NT2/D1 (cell line): ENCODE data around the gene RPTOR.

ENCODE experiments used
- DNase-seq: peaks from one replicate; pipeline ENCODE4 v3.0.0-alpha.2; 2011; ENCODE audit warnings: low read depth, low spot score
- H3K27me3 ChIP-seq: 2 replicates; pipeline ENCODE4 v1.6.0; 2011; ENCODE audit warnings: mild to moderate bottlenecking; ENCODE audit not compliant: insufficient read length, insufficient read depth
- H3K36me3 ChIP-seq: 2 replicates; pipeline ENCODE4 v1.6.1; 2011; ENCODE audit warnings: mild to moderate bottlenecking, low read length, mixed read lengths; ENCODE audit not compliant: insufficient read depth, insufficient read length
- H3K4me1 ChIP-seq: 2 replicates; pipeline ENCODE4 v1.5.1; 2011; ENCODE audit not compliant: insufficient read depth, insufficient read length
- H3K4me3 ChIP-seq: 2 replicates; pipeline ENCODE4 v1.5.1; 2011; ENCODE audit warnings: low read depth; ENCODE audit not compliant: insufficient read length
- H3K9ac ChIP-seq: 2 replicates; pipeline ENCODE4 v1.6.0; 2011; ENCODE audit warnings: low read depth; ENCODE audit not compliant: insufficient read length
- H3K9me3 ChIP-seq: 2 replicates; pipeline ENCODE4 v1.5.1; 2011; ENCODE audit warnings: mild to moderate bottlenecking, low read length; ENCODE audit not compliant: insufficient read depth
- SUZ12 ChIP-seq: IDR thresholded peaks from 2 replicates; pipeline ENCODE4 v1.6.1; 2011; ENCODE audit not compliant: insufficient read length, insufficient read depth; ENCODE audit errors: extremely low read depth
- YY1 ChIP-seq: IDR thresholded peaks from 2 replicates; pipeline ENCODE4 v1.6.1; 2011; ENCODE audit not compliant: insufficient read length, insufficient read depth
- ZNF274 ChIP-seq: IDR thresholded peaks from 2 replicates; pipeline ENCODE4 v1.6.1; 2011; ENCODE audit warnings: mild to moderate bottlenecking, low read depth, low read length

The RPTOR gene

GRCh38 chr17:80877729-80878303, 333.2 kb downstream of the RPTOR start:
- Histone ChIP-seq H3K27me3 (no peaks in the 10 kb centered on the region), H3K9me3 (no peaks in the 10 kb centered on the region), H3K4me3 (no peak overlapping the region), H3K4me1 (peaks cover 20% of the 10 kb centered on the region), H3K36me3 (peaks cover 20% of the 10 kb centered on the region), H3K9ac (no peak overlapping the region)
- TF ChIP-seq SUZ12, result no peak
- TF ChIP-seq YY1, result no peak
- TF ChIP-seq ZNF274, result no peak
- no peak for DNase-seq

- H3K9ac ChIP-seq, result no peak overlapping the region
- no peaks in the 10 kb centered on the region for H3K9me3 ChIP-seq
- TF ChIP-seq SUZ12 (no peak), YY1 (no peak), ZNF274 (no peak)
- no peak overlapping the region for H3K4me3 ChIP-seq
- H3K36me3 ChIP-seq, result peaks cover 32% of the 10 kb centered on the region
- peaks cover 19% of the 10 kb centered on the region for H3K4me1 ChIP-seq
- DNase-seq, result no peak
- H3K27me3 ChIP-seq, result no peaks in the 10 kb centered on the region
These were observed 334.5 kb downstream of the RPTOR start for GRCh38 chr17:80878876-80879722.

GRCh38 chr17:80879723-80880647, 335.3 kb downstream of the RPTOR start:
- Histone ChIP-seq H3K27me3 (no peaks in the 10 kb centered on the region), H3K36me3 (peaks cover 40% of the 10 kb centered on the region), H3K4me3 (no peak overlapping the region), H3K4me1 (peaks cover 19% of the 10 kb centered on the region), H3K9me3 (no peaks in the 10 kb centered on the region), H3K9ac (no peak overlapping the region)
- DNase-seq, result no peak
- TF ChIP-seq YY1 (no peak), ZNF274 (no peak), SUZ12 (no peak)

GRCh38 chr17:80880648-80880985, 336.0 kb downstream of the RPTOR start:
- H3K27me3 ChIP-seq, result no peaks in the 10 kb centered on the region
- peaks cover 19% of the 10 kb centered on the region for H3K4me1 ChIP-seq
- DNase-seq, result no peak
- no peak for TF ChIP-seq SUZ12
- no peak overlapping the region for H3K9ac ChIP-seq
- H3K36me3 ChIP-seq, result peaks cover 44% of the 10 kb centered on the region
- H3K9me3 ChIP-seq, result no peaks in the 10 kb centered on the region
- H3K4me3 ChIP-seq, result no peak overlapping the region

- TF ChIP-seq ZNF274, result no peak
- no peak for TF ChIP-seq YY1
- TF ChIP-seq SUZ12, result no peak
- DNase-seq, result no peak
- H3K4me1 ChIP-seq, result peaks cover 19% of the 10 kb centered on the region
- H3K4me3 ChIP-seq, result no peak overlapping the region
- H3K27me3 ChIP-seq, result no peaks in the 10 kb centered on the region
- no peak overlapping the region for H3K9ac ChIP-seq
- peaks cover 50% of the 10 kb centered on the region for H3K36me3 ChIP-seq
- H3K9me3 ChIP-seq, result no peaks in the 10 kb centered on the region
These were observed 336.7 kb downstream of the RPTOR start for GRCh38 chr17:80881306-80881705.

GRCh38 chr17:80882323-80882722, 337.7 kb downstream of the RPTOR start:
- peaks cover 57% of the 10 kb centered on the region for H3K36me3 ChIP-seq

More at GRCh38 chr17:80882323-80882722, 337.7 kb downstream of the RPTOR start:
- Histone ChIP-seq H3K4me1 (peaks cover 18% of the 10 kb centered on the region), H3K27me3 (no peaks in the 10 kb centered on the region), H3K4me3 (no peak overlapping the region), H3K9me3 (no peaks in the 10 kb centered on the region), H3K9ac (no peak overlapping the region)
- TF ChIP-seq SUZ12 (no peak), YY1 (no peak), ZNF274 (no peak)
- DNase-seq, result no peak
